K562 (cell line): ENCODE results near the gene IRGQ. TPM values are rescaled to one million over a fixed set of nuclear protein-coding genes. Genes with fewer than 3 reads are reported as not detected.

ENCODE experiments used
- ARID1B ChIP-seq: fragments of 450-650 bp; IDR thresholded peaks from 2 replicates; pipeline ENCODE4 v1.6.1; 2016; ENCODE audit warnings: antibody characterized with exemption, mild to moderate bottlenecking, inconsistent platforms
- ATF1 ChIP-seq, 2 experiments: fragments of 450-650 bp in 1 of 2; IDR thresholded peaks; 2 replicates each; pipeline ENCODE4 v1.6.1; 2016; ENCODE audit warnings: missing compliant biosample characterization in 1 of 2, missing genetic modification characterization in 1 of 2
- HNRNPUL1 ChIP-seq: fragments of 200-400 bp; formaldehyde crosslinking; IDR thresholded peaks from 2 replicates; pipeline ENCODE4 v1.6.1; 2017; ENCODE audit warnings: low read length
- PRMT5 ChIP-seq: sonication (generic); formaldehyde crosslinking; IDR thresholded peaks from 2 replicates; pipeline ENCODE4 v1.5.0; 2020; ENCODE audit warnings: missing genetic modification reagents
- PURB ChIP-seq: sonication (generic); formaldehyde crosslinking; IDR thresholded peaks from 2 replicates; pipeline ENCODE4 v1.9.0; 2021; ENCODE audit warnings: low read depth, mild to moderate bottlenecking, missing genetic modification reagents
- SNIP1 ChIP-seq: fragments of 450-650 bp; IDR thresholded peaks from 2 replicates; pipeline ENCODE4 v1.7.1; 2017; ENCODE audit warnings: low read depth, mild to moderate bottlenecking
- ZBTB1 ChIP-seq: sonication (generic); formaldehyde crosslinking; IDR thresholded peaks from 2 replicates; pipeline ENCODE4 v1.8.1; 2023; ENCODE audit warnings: missing genetic modification reagents, low read depth, mild to moderate bottlenecking, borderline replicate concordance
- ZNF121 ChIP-seq: sonication (generic); formaldehyde crosslinking; conservative IDR thresholded peaks from 2 replicates; pipeline ENCODE4 v1.8.0; 2022; ENCODE audit warnings: missing genetic modification reagents
- ZNF134 ChIP-seq: fragments of 250-450 bp; sonication (Bioruptor Pico); conservative IDR thresholded peaks from 2 replicates; pipeline ENCODE4 v1.4.0; 2020
- ZNF197 ChIP-seq: fragments of 200-800 bp; sonication (Bioruptor generic); IDR thresholded peaks from 2 replicates; pipeline ENCODE4 v1.6.1; 2016; ENCODE audit warnings: low read depth, missing genetic modification characterization, missing compliant biosample characterization
- ZNF24 ChIP-seq: fragments of 450-650 bp; IDR thresholded peaks from 2 replicates; pipeline ENCODE4 v1.6.1; 2016
- ZNF511 ChIP-seq: sonication (generic); formaldehyde crosslinking; IDR thresholded peaks from 2 replicates; pipeline ENCODE4 v1.8.0; 2022; ENCODE audit warnings: mild to moderate bottlenecking, missing genetic modification reagents
- polyA plus RNA-seq, 8 experiments: library from polyadenylated mRNA; depleted of rRNA in 4 of 8; stranded (reverse) in 5 of 8; unstranded in 3 of 8; fragments of >200 nt; fragmentation: Nextera tagmentation in 2 of 8; fragmentation: Illumina TruSeq in 1 of 8; extraction: Ambion mirVana in 2 of 8; extraction: Trizol in 1 of 8; gene quantifications; 2 replicates each; pipeline versions ENCODE4 v1.2.1 to v1.2.3, GENCODE V29; 2011 to 2014; ENCODE audit warnings: inconsistent platforms in 1 of 8, missing spikeins in 1 of 8
- total RNA-seq, 7 experiments: library from RNA; depleted of rRNA in 6 of 7; stranded (reverse); fragments of >200 nt in 6 of 7; fragmentation: Illumina TruSeq in 2 of 7; extraction: Trizol in 2 of 7; gene quantifications; 2 replicates each; pipeline versions ENCODE4 v1.2.1 to v1.2.3, GENCODE V29; 2011 to 2021; ENCODE audit warnings: low replicate concordance in 1 of 7
- TF ChIP-seq, protein P1 (sequence below): sonication (generic); formaldehyde crosslinking; IDR thresholded peaks from 2 replicates; pipeline ENCODE4 v1.9.0; 2022; ENCODE audit warnings: mild to moderate bottlenecking, missing genetic modification reagents
- TF ChIP-seq, protein P2 (sequence below): fragments of 450-650 bp; IDR thresholded peaks from 2 replicates; pipeline ENCODE4 v1.6.1; 2016; ENCODE audit warnings: low read depth
- TF ChIP-seq, protein P3 (sequence below): fragments of 250-450 bp; sonication (Bioruptor Pico); IDR thresholded peaks from 2 replicates; pipeline ENCODE4 v1.5.0; 2021
- TF ChIP-seq, protein P4 (sequence below): fragments of 250-450 bp; sonication (Bioruptor Pico); IDR thresholded peaks from 2 replicates; pipeline ENCODE4 v1.6.1; 2021; ENCODE audit warnings: mild to moderate bottlenecking

Gene IRGQ
- total and polyA plus RNA-seq, 9 of the 15 experiments (the other 6 are each of a cell fraction or from before 2014, with no cell fraction given) = 3.5 to 19.2 (median 7.9) TPM

GRCh38 chr19:43639519-43640423 lies 43.8 kb upstream of the IRGQ start, which contains the start of gene CADM4 (continued):
- TF ChIP-seq SNIP1 (no peak), ATF1 (CRISPR knock-in tag; IDR thresholded peaks at IDR 0.05) (no peak), ATF1 (tag; IDR thresholded peaks at IDR 0.05) (no peak), PURB (CRISPR knock-in tag) (no peak), ZNF24 (no peak), ZNF197 (CRISPR knock-in tag) (no peak), ZNF134 (no peak), HNRNPUL1 (no peak), ARID1B (no peak), ZNF511 (CRISPR knock-in tag) (no peak), ZBTB1 (CRISPR knock-in tag) (peak; percentile 68; the same call in 1 of the 2 replicates), PRMT5 (CRISPR knock-in tag) (no peak), ZNF121 (CRISPR knock-in tag) (no peak)
- TF ChIP-seq, protein P1, sequence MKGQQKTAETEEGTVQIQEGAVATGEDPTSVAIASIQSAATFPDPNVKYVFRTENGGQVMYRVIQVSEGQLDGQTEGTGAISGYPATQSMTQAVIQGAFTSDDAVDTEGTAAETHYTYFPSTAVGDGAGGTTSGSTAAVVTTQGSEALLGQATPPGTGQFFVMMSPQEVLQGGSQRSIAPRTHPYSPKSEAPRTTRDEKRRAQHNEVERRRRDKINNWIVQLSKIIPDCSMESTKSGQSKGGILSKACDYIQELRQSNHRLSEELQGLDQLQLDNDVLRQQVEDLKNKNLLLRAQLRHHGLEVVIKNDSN = no peak
- TF ChIP-seq, protein P2, sequence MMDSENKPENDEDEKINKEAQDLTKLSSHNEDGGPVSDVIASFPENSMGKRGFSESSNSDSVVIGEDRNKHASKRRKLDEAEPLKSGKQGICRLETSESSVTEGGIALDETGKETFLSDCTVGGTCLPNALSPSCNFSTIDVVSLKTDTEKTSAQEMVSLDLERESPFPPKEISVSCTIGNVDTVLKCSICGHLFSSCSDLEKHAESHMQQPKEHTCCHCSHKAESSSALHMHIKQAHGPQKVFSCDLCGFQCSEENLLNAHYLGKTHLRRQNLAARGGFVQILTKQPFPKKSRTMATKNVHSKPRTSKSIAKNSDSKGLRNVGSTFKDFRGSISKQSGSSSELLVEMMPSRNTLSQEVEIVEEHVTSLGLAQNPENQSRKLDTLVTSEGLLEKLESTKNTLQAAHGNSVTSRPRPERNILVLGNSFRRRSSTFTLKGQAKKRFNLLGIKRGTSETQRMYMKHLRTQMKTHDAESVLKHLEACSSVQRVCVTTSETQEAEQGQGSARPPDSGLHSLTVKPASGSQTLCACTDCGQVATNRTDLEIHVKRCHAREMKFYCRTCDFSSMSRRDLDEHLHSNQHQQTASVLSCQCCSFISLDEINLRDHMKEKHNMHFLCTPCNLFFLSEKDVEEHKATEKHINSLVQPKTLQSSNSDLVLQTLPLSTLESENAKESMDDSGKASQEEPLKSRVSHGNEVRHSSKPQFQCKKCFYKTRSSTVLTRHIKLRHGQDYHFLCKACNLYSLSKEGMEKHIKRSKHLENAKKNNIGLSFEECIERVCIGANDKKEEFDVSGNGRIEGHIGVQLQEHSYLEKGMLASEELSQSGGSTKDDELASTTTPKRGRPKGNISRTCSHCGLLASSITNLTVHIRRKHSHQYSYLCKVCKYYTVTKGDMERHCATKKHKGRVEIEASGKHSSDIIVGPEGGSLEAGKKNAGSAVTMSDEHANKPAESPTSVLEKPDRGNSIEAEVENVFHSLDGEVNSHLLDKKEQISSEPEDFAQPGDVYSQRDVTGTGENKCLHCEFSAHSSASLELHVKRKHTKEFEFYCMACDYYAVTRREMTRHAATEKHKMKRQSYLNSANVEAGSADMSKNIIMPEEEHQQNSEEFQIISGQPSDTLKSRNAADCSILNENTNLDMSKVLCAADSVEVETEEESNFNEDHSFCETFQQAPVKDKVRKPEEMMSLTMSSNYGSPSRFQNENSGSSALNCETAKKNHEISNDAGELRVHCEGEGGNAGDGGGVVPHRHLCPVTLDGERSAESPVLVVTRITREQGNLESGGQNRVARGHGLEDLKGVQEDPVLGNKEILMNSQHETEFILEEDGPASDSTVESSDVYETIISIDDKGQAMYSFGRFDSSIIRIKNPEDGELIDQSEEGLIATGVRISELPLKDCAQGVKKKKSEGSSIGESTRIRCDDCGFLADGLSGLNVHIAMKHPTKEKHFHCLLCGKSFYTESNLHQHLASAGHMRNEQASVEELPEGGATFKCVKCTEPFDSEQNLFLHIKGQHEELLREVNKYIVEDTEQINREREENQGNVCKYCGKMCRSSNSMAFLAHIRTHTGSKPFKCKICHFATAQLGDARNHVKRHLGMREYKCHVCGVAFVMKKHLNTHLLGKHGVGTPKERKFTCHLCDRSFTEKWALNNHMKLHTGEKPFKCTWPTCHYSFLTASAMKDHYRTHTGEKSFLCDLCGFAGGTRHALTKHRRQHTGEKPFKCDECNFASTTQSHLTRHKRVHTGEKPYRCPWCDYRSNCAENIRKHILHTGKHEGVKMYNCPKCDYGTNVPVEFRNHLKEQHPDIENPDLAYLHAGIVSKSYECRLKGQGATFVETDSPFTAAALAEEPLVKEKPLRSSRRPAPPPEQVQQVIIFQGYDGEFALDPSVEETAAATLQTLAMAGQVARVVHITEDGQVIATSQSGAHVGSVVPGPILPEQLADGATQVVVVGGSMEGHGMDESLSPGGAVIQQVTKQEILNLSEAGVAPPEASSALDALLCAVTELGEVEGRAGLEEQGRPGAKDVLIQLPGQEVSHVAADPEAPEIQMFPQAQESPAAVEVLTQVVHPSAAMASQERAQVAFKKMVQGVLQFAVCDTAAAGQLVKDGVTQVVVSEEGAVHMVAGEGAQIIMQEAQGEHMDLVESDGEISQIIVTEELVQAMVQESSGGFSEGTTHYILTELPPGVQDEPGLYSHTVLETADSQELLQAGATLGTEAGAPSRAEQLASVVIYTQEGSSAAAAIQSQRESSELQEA = no peak
- TF ChIP-seq, protein P3, sequence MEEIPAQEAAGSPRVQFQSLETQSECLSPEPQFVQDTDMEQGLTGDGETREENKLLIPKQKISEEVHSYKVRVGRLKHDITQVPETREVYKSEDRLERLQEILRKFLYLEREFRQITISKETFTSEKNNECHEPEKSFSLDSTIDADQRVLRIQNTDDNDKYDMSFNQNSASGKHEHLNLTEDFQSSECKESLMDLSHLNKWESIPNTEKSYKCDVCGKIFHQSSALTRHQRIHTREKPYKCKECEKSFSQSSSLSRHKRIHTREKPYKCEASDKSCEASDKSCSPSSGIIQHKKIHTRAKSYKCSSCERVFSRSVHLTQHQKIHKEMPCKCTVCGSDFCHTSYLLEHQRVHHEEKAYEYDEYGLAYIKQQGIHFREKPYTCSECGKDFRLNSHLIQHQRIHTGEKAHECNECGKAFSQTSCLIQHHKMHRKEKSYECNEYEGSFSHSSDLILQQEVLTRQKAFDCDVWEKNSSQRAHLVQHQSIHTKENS (CRISPR knock-in tag) = no peak
- TF ChIP-seq, protein P4, sequence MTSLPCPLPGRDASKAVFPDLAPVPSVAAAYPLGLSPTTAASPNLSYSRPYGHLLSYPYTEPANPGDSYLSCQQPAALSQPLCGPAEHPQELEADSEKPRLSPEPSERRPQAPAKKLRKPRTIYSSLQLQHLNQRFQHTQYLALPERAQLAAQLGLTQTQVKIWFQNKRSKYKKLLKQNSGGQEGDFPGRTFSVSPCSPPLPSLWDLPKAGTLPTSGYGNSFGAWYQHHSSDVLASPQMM (CRISPR knock-in tag) = no peak
